Gastrocnemius medialis (tissue), 4 donors: Measurements from ENCODE around the gene HTRA3. TPM values are rescaled to one million over a fixed set of nuclear protein-coding genes. Genes with fewer than 3 reads are reported as not detected.
A peak's percentile ranks its signal among the peaks of the same experiment; 100 is the strongest.

Experiments used
- ATAC-seq, 2 donors: fragments of 150-250 bp; one replicate each; pipeline ENCODE4 v1.9.1; 2016
- DNase-seq, 2 donors: peaks; one replicate each; pipeline ENCODE4 v3.0.0-alpha.2; 2019
- H3K27ac ChIP-seq, 4 donors: fragments of 200-600 bp; sonication (generic); 1 replicate in 1 of 4; 2 replicates in 3 of 4; pipeline ENCODE4 v1.5.1; 2016 to 2018; ENCODE audit warnings: mild to moderate bottlenecking in 2 of 4, moderate library complexity in 1 of 4
- H3K27me3 ChIP-seq, 3 donors: fragments of 200-600 bp; sonication (generic) in 2 of 3; 1 replicate in 1 of 3; 2 replicates in 2 of 3; pipeline versions ENCODE4 v1.5.1 to v1.6.0; 2016 to 2019; ENCODE audit warnings: mild to moderate bottlenecking in 1 of 3, moderate library complexity in 1 of 3
- H3K36me3 ChIP-seq, 2 donors: fragments of 200-600 bp; sonication (generic) in 1 of 2; one replicate each; pipeline ENCODE4 v1.5.1; 2017 to 2018
- H3K4me1 ChIP-seq, 2 donors: fragments of 200-600 bp; sonication (generic) in 1 of 2; one replicate each; pipeline ENCODE4 v1.5.1; 2016 to 2017; ENCODE audit warnings: mild to moderate bottlenecking in 2 of 2
- H3K4me3 ChIP-seq, 4 donors: fragments of 200-600 bp; sonication (generic) in 3 of 4; 1 replicate in 1 of 4; 2 replicates in 3 of 4; pipeline ENCODE4 v1.5.1; 2016 to 2019; ENCODE audit warnings: mild to moderate bottlenecking in 2 of 4
- H3K9me3 ChIP-seq, 3 donors: fragments of 200-600 bp; sonication (generic) in 2 of 3; 1 replicate in 1 of 3; 2 replicates in 2 of 3; pipeline ENCODE4 v1.5.1; 2016 to 2019
- POLR2A ChIP-seq, 2 donors: fragments of 450-650 bp; IDR thresholded peaks; one replicate each; pipeline ENCODE4 v1.6.1; 2017; ENCODE audit warnings: antibody characterized with exemption in 2 of 2, mild to moderate bottlenecking in 2 of 2, moderate library complexity in 2 of 2
- in situ Hi-C, 4 donors: fragments of 200-750 bp; cut with MboI; loops; one replicate each; pipeline versions ENCODE4 v1.15.0 to v1.8.0; 2017; ENCODE audit warnings: low sequenced_read_pairs in 4 of 4
- intact Hi-C: fragments of 100-400 bp; cut with DNase I; formaldehyde crosslinking; loops from one replicate; pipeline ENCODE4 v1.15.1; 2023; ENCODE audit warnings: low total_unique reads
- total RNA-seq, 4 donors: library from RNA; depleted of rRNA; stranded (reverse); fragments of >200 nt; gene quantifications; one replicate each; pipeline versions ENCODE4 v1.1.0 to v1.2.3, GENCODE V29; 2016
- TF ChIP-seq, protein P1 (sequence below), 5 experiments: fragments of 450-650 bp in 3 of 5; fragments of 200-600 bp in 2 of 5; sonication (generic) in 2 of 5; IDR thresholded peaks in 4 of 5; conservative IDR thresholded peaks in 1 of 5; 1 replicate in 4 of 5; 2 replicates in 1 of 5; pipeline ENCODE4 v1.5.1; 2016 to 2019; ENCODE audit warnings: antibody characterized with exemption in 5 of 5, mild to moderate bottlenecking in 3 of 5, moderate library complexity in 3 of 5

HTRA3 gene
- total RNA-seq, 4 donors from 2014 or later: 8.4 to 22.2 (median 16.0) TPM

DNA sequence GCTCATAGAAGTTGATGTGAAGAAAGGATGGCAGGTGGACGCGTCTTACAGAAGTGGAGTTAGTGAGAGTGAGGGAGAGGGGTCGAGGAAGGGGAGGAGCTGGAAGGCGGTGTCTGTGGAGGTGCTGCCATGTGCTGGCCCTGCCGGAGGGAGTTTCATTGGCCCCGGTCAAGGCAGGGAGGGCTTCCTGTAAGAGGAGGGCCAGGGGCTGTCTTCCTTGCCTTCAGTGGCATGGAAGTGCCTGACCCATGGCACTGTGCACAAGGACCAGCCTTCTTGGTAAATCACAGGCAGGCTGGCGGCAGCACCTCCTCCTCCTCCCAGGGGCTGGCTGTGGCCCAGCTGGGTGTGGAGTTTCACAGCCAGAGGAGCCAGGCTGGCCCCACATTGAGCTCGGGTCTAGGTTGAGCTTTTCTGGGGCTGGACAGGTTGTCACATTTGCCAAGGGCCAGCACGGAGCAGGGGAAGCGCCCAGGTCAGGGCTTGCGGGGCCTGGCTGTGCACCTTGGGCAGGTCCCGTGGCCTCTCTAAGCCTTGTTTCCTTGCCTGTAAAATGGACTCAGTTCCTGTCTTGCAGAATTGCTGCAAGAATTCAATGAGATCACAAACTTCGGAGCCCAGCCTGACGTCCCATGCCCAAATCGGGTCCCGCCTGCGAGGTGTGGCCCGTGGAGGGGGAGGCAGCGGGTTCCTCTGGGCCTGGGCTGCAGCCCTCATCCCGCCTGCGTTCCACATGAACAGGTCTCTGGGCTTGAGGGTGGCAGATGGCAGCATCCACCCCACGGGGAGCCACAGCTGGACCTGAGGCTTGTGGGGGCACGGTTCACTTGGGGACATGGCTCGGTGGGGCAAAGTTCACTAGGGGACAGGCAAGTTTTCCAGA, 7.0 kb downstream of the HTRA3 start:
- DNase-seq: peak; percentile 62 to 87
- Histone ChIP-seq H3K36me3 (no peaks in the 10 kb centered on the region), H3K9me3 (no peaks in the 10 kb centered on the region), H3K4me3 (no peak overlapping the region), H3K27ac (peak overlapping the region in 3 of 4 donors; percentile 43 to 65 (median 50)), H3K4me1 (peaks cover 38 to 47% of the 10 kb centered on the region in 2 donors), H3K27me3 (no peaks in the 10 kb centered on the region)
- in situ Hi-C loops: no loop called here
- TF ChIP-seq POLR2A (IDR thresholded peaks at IDR 0.05): no peak
- TF ChIP-seq, protein P1, sequence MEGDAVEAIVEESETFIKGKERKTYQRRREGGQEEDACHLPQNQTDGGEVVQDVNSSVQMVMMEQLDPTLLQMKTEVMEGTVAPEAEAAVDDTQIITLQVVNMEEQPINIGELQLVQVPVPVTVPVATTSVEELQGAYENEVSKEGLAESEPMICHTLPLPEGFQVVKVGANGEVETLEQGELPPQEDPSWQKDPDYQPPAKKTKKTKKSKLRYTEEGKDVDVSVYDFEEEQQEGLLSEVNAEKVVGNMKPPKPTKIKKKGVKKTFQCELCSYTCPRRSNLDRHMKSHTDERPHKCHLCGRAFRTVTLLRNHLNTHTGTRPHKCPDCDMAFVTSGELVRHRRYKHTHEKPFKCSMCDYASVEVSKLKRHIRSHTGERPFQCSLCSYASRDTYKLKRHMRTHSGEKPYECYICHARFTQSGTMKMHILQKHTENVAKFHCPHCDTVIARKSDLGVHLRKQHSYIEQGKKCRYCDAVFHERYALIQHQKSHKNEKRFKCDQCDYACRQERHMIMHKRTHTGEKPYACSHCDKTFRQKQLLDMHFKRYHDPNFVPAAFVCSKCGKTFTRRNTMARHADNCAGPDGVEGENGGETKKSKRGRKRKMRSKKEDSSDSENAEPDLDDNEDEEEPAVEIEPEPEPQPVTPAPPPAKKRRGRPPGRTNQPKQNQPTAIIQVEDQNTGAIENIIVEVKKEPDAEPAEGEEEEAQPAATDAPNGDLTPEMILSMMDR (IDR thresholded peaks at IDR 0.05 in 4 of 5, conservative IDR thresholded peaks at IDR 0.05 in 1 of 5): no peak
- intact Hi-C loops: loop anchor here (5.0 kb wide), 1 partner anchor 66 kb away; no protein-coding TSS in a partner anchor
- ATAC-seq: peak; percentile 64 to 68

DNA sequence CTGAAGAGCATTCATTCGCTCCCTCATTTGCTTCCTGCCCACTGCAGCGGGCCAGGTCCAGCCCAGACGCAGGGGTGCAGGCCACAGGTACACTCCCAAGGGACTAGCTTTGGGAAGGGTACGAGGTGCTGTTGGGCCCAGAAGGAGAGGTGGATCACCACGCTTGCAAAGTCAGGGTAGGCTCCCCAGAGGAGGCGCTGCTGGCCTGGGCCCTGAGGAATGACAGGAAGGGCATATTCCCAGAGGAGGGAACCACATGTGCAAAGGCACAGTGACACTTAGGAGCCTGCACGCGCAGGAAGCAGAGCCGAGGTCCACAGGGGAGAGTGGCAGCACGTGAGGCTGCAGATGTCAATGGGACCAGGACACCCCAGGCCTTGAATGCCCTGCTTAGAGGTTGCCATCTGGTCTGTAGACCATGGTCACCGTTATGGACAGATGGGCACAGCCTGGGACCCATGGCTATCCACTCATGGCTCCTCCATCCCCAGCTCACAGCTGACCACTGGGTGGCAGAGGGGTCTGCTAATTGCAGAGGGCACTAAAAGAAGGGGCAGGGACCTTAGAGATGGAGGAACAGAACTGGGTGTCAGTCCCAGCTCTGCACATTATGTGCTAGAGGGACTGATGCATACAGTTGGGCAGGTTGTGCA, 7.9 kb downstream of the HTRA3 start:
- TF ChIP-seq, protein P1 (IDR thresholded peaks at IDR 0.05 in 4 of 5, conservative IDR thresholded peaks at IDR 0.05 in 1 of 5): no peak
- no peak for TF ChIP-seq POLR2A (IDR thresholded peaks at IDR 0.05)
- intact Hi-C loops: loop anchor here (5.0 kb wide), 1 partner anchor 65 kb away; no protein-coding TSS in a partner anchor
- H3K27ac ChIP-seq: no peak overlapping the region
- DNase-seq: no peak
- no peak for ATAC-seq
- peaks cover 40 to 49% of the 10 kb centered on the region in 2 donors for H3K4me1 ChIP-seq
- H3K9me3 ChIP-seq: no peaks in the 10 kb centered on the region
- no peaks in the 10 kb centered on the region for H3K36me3 ChIP-seq
- H3K4me3 ChIP-seq: no peak overlapping the region
- in situ Hi-C loops: no loop called here
- H3K27me3 ChIP-seq: no peaks in the 10 kb centered on the region

DNA sequence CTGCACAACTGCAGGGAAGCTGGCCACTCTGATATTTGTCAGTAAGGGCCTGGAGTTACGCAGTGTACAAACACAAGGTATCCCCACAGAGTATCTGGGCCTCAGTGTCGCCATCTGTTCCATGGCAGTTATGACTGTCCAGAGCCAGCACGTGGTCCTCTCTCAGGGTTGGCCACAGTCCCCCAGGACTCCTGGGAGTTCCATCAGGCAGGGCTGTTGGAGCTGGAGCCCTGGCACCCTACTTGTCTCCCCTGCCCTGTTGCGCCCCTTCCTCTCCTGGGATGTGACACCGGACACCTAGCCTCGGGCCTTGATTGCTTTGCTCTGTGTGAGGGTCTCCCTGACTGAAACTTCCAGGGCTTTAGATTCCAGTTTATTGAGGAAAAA, 8.4 kb downstream of the HTRA3 start:
- Histone ChIP-seq H3K27me3 (no peaks in the 10 kb centered on the region), H3K4me3 (no peak overlapping the region), H3K27ac (no peak overlapping the region), H3K36me3 (no peaks in the 10 kb centered on the region), H3K4me1 (peaks cover 40 to 47% of the 10 kb centered on the region in 2 donors), H3K9me3 (no peaks in the 10 kb centered on the region)
- ATAC-seq: no peak
- no peak for TF ChIP-seq POLR2A (IDR thresholded peaks at IDR 0.05)
- TF ChIP-seq, protein P1 (IDR thresholded peaks at IDR 0.05 in 4 of 5, conservative IDR thresholded peaks at IDR 0.05 in 1 of 5): no peak
- in situ Hi-C loops (no loop called here), intact Hi-C loops (loop anchor here (5.0 kb wide), 1 partner anchor 64 kb away; no protein-coding TSS in a partner anchor)
- peak in 1 of 2 donors; percentile 36 for DNase-seq

DNA sequence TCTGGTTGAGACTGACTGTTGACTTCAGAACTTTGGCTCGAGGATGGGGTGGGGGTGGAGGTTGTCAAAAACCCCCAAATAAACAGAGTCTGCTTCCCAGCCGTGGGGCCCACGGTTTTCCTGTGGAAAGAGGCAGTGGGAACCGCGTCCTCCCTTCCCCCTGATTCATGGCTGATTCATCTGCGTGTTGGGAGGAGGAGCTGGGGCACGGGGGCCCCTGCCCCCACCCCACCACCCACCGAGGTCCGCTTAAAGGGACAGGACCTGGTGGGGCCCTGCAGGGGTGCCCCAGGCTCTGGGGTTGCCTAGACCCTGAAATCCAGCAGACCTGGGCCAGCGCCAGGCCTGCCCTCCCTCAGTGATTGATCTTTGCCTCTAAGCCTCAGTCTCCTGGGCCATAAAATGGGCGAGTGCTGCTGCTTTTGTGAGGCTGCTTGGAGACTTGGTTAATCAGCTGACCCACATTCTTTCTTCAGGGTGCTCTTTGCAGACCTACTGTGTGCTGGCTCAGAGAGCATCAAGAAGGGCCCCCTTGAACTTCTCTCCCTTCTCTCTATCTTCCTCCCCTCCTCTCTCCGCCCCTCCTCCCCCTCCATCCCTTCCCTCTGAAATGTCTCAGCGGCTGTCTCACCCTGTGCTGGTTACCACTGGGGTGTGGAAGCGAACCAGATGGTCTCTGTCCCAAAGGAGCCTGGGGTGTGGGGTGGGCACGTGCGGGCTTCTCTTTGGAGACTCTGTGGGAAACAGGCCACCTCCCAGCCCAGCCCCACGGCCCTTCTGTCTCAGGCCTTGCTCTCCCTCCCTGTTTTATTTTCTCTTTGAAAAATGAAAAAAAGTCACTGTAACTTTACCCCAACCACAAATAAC, 9.1 kb downstream of the HTRA3 start:
- no peaks in the 10 kb centered on the region for H3K36me3 ChIP-seq
- ATAC-seq (no peak), DNase-seq (no peak)
- in situ Hi-C loops (no loop called here), intact Hi-C loops (loop anchor here (5.0 kb wide), 1 partner anchor 64 kb away; no protein-coding TSS in a partner anchor)
- TF ChIP-seq, protein P1 (IDR thresholded peaks at IDR 0.05 in 4 of 5, conservative IDR thresholded peaks at IDR 0.05 in 1 of 5): no peak
- TF ChIP-seq POLR2A (IDR thresholded peaks at IDR 0.05): no peak
- H3K9me3 ChIP-seq: no peaks in the 10 kb centered on the region
- peaks cover 40% of the 10 kb centered on the region in 2 donors for H3K4me1 ChIP-seq
- peak overlapping the region in 1 of 4 donors; percentile 44 for H3K27ac ChIP-seq
- H3K4me3 ChIP-seq: no peak overlapping the region
- no peaks in the 10 kb centered on the region for H3K27me3 ChIP-seq
